Measurements from ENCODE around the gene GSK3A. TPM values are rescaled to one million over a fixed set of nuclear protein-coding genes. Genes with fewer than 3 reads are reported as not detected.

GSK3A gene
- total and polyA plus RNA-seq, 9 of the 15 experiments (the other 6 are each of a cell fraction or from before 2014, with no cell fraction given), result 0.62 to 90.7 (median 33.3) TPM

GRCh38 chr19:42206871-42207755 is 35.3 kb downstream of the GSK3A start (continued):
- TF ChIP-seq REST (IDR thresholded peaks at IDR 0.05; ENCODE audit: borderline replicate concordance) (no peak), REST (CRISPR knock-in tag; IDR thresholded peaks at IDR 0.05; ENCODE audit: low read depth) (no peak), NCOA6 (IDR thresholded peaks at IDR 0.05) (no peak), GABPB1 (CRISPR knock-in tag; IDR thresholded peaks at IDR 0.05) (no peak), SMARCE1 (IDR thresholded peaks at IDR 0.05) (no peak)
